ENCODE results near the gene FMN1. TPM values are rescaled to one million over a fixed set of nuclear protein-coding genes. Genes with fewer than 3 reads are reported as not detected.

The FMN1 gene
- polyA plus RNA-seq, 1 donor from 2014 or later = 0.40 TPM

DNA sequence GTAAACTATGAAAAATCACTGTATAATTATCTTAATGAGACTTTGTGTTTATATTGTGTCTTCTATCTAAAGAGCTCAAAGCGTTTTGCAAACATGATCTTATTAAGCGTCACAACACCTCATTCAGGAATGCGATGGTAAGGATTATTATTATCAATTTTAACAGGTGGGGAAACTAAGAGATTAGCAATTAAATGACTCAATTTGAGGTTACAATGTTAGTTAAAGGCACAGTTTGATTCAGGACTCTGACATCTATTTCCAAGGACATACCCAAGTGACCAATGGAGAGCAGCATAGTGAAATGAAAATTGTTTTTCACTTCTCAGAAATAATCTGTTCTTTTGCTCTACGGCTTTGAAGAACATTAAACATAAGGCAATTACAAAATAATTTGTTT is 74.6 kb downstream of the FMN1 start:
- no peaks in the 10 kb centered on the region for H3K9me2 ChIP-seq (ENCODE audit: insufficient read depth, low read length)
- no peak overlapping the region for H3K9ac ChIP-seq (ENCODE audit: low read length)
- H3K4me3 ChIP-seq (ENCODE audit: low read length) = no peak overlapping the region
- no peaks in the 10 kb centered on the region for H3K36me3 ChIP-seq (ENCODE audit: insufficient read depth, low read length)
- H3K9me3 ChIP-seq (ENCODE audit: low read length) = no peaks in the 10 kb centered on the region
- TF ChIP-seq SMC3 (conservative IDR thresholded peaks at IDR 0.05; ENCODE audit: poor library complexity) (no peak), EP300 (conservative IDR thresholded peaks at IDR 0.05; ENCODE audit: poor library complexity, severe bottlenecking) (no peak), MXI1 (conservative IDR thresholded peaks at IDR 0.05; ENCODE audit: poor library complexity, severe bottlenecking) (no peak), POLR2AphosphoS5 (IDR thresholded peaks at IDR 0.05) (no peak), EZH2 (IDR thresholded peaks at IDR 0.05; ENCODE audit: borderline replicate concordance, insufficient read depth, low read length, poor library complexity, severe bottlenecking) (no peak), RAD21 (conservative IDR thresholded peaks at IDR 0.05) (no peak), TAF1 (IDR thresholded peaks at IDR 0.05; ENCODE audit: low read depth) (no peak)
- TF ChIP-seq, protein P1, sequence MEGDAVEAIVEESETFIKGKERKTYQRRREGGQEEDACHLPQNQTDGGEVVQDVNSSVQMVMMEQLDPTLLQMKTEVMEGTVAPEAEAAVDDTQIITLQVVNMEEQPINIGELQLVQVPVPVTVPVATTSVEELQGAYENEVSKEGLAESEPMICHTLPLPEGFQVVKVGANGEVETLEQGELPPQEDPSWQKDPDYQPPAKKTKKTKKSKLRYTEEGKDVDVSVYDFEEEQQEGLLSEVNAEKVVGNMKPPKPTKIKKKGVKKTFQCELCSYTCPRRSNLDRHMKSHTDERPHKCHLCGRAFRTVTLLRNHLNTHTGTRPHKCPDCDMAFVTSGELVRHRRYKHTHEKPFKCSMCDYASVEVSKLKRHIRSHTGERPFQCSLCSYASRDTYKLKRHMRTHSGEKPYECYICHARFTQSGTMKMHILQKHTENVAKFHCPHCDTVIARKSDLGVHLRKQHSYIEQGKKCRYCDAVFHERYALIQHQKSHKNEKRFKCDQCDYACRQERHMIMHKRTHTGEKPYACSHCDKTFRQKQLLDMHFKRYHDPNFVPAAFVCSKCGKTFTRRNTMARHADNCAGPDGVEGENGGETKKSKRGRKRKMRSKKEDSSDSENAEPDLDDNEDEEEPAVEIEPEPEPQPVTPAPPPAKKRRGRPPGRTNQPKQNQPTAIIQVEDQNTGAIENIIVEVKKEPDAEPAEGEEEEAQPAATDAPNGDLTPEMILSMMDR (IDR thresholded peaks at IDR 0.05; ENCODE audit: poor library complexity, severe bottlenecking) = no peak
- TF ChIP-seq, protein P2, sequence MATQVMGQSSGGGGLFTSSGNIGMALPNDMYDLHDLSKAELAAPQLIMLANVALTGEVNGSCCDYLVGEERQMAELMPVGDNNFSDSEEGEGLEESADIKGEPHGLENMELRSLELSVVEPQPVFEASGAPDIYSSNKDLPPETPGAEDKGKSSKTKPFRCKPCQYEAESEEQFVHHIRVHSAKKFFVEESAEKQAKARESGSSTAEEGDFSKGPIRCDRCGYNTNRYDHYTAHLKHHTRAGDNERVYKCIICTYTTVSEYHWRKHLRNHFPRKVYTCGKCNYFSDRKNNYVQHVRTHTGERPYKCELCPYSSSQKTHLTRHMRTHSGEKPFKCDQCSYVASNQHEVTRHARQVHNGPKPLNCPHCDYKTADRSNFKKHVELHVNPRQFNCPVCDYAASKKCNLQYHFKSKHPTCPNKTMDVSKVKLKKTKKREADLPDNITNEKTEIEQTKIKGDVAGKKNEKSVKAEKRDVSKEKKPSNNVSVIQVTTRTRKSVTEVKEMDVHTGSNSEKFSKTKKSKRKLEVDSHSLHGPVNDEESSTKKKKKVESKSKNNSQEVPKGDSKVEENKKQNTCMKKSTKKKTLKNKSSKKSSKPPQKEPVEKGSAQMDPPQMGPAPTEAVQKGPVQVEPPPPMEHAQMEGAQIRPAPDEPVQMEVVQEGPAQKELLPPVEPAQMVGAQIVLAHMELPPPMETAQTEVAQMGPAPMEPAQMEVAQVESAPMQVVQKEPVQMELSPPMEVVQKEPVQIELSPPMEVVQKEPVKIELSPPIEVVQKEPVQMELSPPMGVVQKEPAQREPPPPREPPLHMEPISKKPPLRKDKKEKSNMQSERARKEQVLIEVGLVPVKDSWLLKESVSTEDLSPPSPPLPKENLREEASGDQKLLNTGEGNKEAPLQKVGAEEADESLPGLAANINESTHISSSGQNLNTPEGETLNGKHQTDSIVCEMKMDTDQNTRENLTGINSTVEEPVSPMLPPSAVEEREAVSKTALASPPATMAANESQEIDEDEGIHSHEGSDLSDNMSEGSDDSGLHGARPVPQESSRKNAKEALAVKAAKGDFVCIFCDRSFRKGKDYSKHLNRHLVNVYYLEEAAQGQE (IDR thresholded peaks at IDR 0.05; ENCODE audit: borderline replicate concordance) = no peak
- H3K27me3 ChIP-seq (ENCODE audit: insufficient read depth, low read depth, low read length) = no peaks in the 10 kb centered on the region
- H3K4me2 ChIP-seq (ENCODE audit: low read length) = no peak overlapping the region
- H3K79me2 ChIP-seq (replicated peaks; ENCODE audit: insufficient read depth, low read length) = no peaks in the 10 kb centered on the region
- H3F3A ChIP-seq (ENCODE audit: insufficient read depth, low read length, poor library complexity, severe bottlenecking) = no peaks in the 10 kb centered on the region
- no peaks in the 10 kb centered on the region for H4K20me1 ChIP-seq (ENCODE audit: insufficient read depth)
- no peak overlapping the region for H3K27ac ChIP-seq (ENCODE audit: low read length)
- H2AFZ ChIP-seq (ENCODE audit: low read depth, low read length) = no peak overlapping the region

DNA sequence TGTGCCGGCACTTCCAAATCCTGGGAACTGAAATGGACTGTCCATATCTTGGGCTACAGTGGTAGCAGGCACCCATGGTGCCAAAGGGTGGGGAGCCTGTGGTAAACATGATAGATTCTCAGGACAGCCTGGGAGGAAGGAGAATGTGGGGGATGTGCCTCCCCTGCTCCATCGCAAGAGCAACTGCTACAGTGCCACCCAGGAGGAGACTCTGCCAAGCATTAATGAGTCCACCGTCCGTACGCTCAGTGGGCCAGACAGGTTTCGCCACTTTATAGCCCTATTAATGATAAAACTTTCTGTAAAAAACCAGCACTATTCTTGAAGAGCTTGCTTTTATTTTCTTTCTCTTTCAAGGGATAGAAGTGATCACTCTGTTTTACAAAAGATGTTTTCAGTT is 75.2 kb downstream of the FMN1 start:
- no peak overlapping the region for H2AFZ ChIP-seq (ENCODE audit: low read depth, low read length)
- H3F3A ChIP-seq (ENCODE audit: insufficient read depth, low read length, poor library complexity, severe bottlenecking) = no peaks in the 10 kb centered on the region
- TF ChIP-seq SMC3 (conservative IDR thresholded peaks at IDR 0.05; ENCODE audit: poor library complexity) (no peak), MXI1 (conservative IDR thresholded peaks at IDR 0.05; ENCODE audit: poor library complexity, severe bottlenecking) (no peak), EZH2 (IDR thresholded peaks at IDR 0.05; ENCODE audit: borderline replicate concordance, insufficient read depth, low read length, poor library complexity, severe bottlenecking) (no peak), EP300 (conservative IDR thresholded peaks at IDR 0.05; ENCODE audit: poor library complexity, severe bottlenecking) (no peak), POLR2AphosphoS5 (IDR thresholded peaks at IDR 0.05) (no peak)
- TF ChIP-seq, protein P2 (IDR thresholded peaks at IDR 0.05; ENCODE audit: borderline replicate concordance) = no peak
- no peaks in the 10 kb centered on the region for H3K79me2 ChIP-seq (replicated peaks; ENCODE audit: insufficient read depth, low read length)
- no peaks in the 10 kb centered on the region for H3K27me3 ChIP-seq (ENCODE audit: insufficient read depth, low read depth, low read length)
- H3K9ac ChIP-seq (ENCODE audit: low read length) = no peak overlapping the region
- H3K4me2 ChIP-seq (ENCODE audit: low read length) = no peak overlapping the region
- no peak overlapping the region for H3K4me3 ChIP-seq (ENCODE audit: low read length)
- no peaks in the 10 kb centered on the region for H4K20me1 ChIP-seq (ENCODE audit: insufficient read depth)
- no peaks in the 10 kb centered on the region for H3K9me2 ChIP-seq (ENCODE audit: insufficient read depth, low read length)
- H3K27ac ChIP-seq (ENCODE audit: low read length) = no peak overlapping the region
- no peaks in the 10 kb centered on the region for H3K36me3 ChIP-seq (ENCODE audit: insufficient read depth, low read length)
- H3K9me3 ChIP-seq (ENCODE audit: low read length) = no peaks in the 10 kb centered on the region
